Jurkat, Clone E6-1 (cell line): ENCODE measurements around the gene WDR55. TPM values are rescaled to one million over a fixed set of nuclear protein-coding genes. Genes with fewer than 3 reads are reported as not detected.
"Not testable (repeated sequence)": the region's sequence is repeated elsewhere in the genome, so short reads cannot be mapped to it uniquely, and the experiment has no call there.

Source experiments
- DNase-seq: peaks from one replicate; pipeline ENCODE4 v3.0.0-alpha.2; 2011; ENCODE audit warnings: low read depth, low spot score
- H3K4me3 ChIP-seq: 2 replicates; pipeline ENCODE4 v1.5.1; 2011; ENCODE audit warnings: mild to moderate bottlenecking, low read length, control low read depth, moderate library complexity
- polyA plus RNA-seq: library from polyadenylated mRNA; unstranded; fragments of >200 nt; gene quantifications from one replicate; pipeline ENCODE4 v1.2.1, GENCODE V29; 2012; ENCODE audit warnings: missing spikeins; ENCODE audit not compliant: insufficient read length, insufficient read depth

Gene WDR55
- polyA plus RNA-seq: 18.9 TPM

GRCh38 chr5:140664359-140665119, at the start of gene WDR55:
TSS of gene WDR55 (plus strand) at chr5:140664904. CDS start at chr5:140664913, 9 bp downstream.
- peak within 1 kb of the TSS; percentile 77 for H3K4me3 ChIP-seq
- peak; percentile 83 for DNase-seq

GRCh38 chr5:140622301-140622700, 42.4 kb upstream of the WDR55 start:
- H3K4me3 ChIP-seq: no peak overlapping the region
- no peak for DNase-seq

GRCh38 chr5:140623061-140623460, 41.6 kb upstream of the WDR55 start:
- H3K4me3 ChIP-seq: not testable (repeated sequence)

GRCh38 chr5:140624886-140625285, 39.8 kb upstream of the WDR55 start:
- not testable (repeated sequence) for H3K4me3 ChIP-seq, DNase-seq

More at GRCh38 chr5:140623061-140623460, 41.6 kb upstream of the WDR55 start:
- DNase-seq: not testable (repeated sequence)

- no peak for DNase-seq
Measured at GRCh38 chr5:140627972-140628371, 36.7 kb upstream of the WDR55 start.

GRCh38 chr5:140628711-140629110, 36.0 kb upstream of the WDR55 start:
- no peak overlapping the region for H3K4me3 ChIP-seq
- DNase-seq: no peak

More at GRCh38 chr5:140627972-140628371, 36.7 kb upstream of the WDR55 start:
- H3K4me3 ChIP-seq: no peak overlapping the region

GRCh38 chr5:140630292-140631035, 34.2 kb upstream of the WDR55 start:
- no peak overlapping the region for H3K4me3 ChIP-seq
- DNase-seq: no peak

GRCh38 chr5:140631036-140631417, 33.7 kb upstream of the WDR55 start:
- H3K4me3 ChIP-seq: no peak overlapping the region
- no peak for DNase-seq

GRCh38 chr5:140631831-140632365, 32.8 kb upstream of the WDR55 start:
- DNase-seq: no peak
- no peak overlapping the region for H3K4me3 ChIP-seq

GRCh38 chr5:140632366-140633020, 32.2 kb upstream of the WDR55 start:
- no peak overlapping the region for H3K4me3 ChIP-seq
- no peak for DNase-seq

- no peak within 1 kb of the TSS for H3K4me3 ChIP-seq
- DNase-seq: no peak
Measured at GRCh38 chr5:140633021-140633471, 31.7 kb upstream of the WDR55 start, which contains the start of gene CD14. TSS of gene CD14 (minus strand) at chr5:140633175. CDS start at chr5:140633071, 104 bp downstream.

GRCh38 chr5:140633501-140633900, 31.2 kb upstream of the WDR55 start:
- DNase-seq: no peak
- no peak overlapping the region for H3K4me3 ChIP-seq

- no peak for DNase-seq
- no peak overlapping the region for H3K4me3 ChIP-seq
Measured at GRCh38 chr5:140634103-140634502, 30.6 kb upstream of the WDR55 start.

- no peak overlapping the region for H3K4me3 ChIP-seq
- DNase-seq: no peak
Measured at GRCh38 chr5:140635291-140636257, 29.1 kb upstream of the WDR55 start.

GRCh38 chr5:140637371-140638100, 27.2 kb upstream of the WDR55 start:
- DNase-seq: no peak
- no peak overlapping the region for H3K4me3 ChIP-seq

GRCh38 chr5:140638898-140639147, 25.9 kb upstream of the WDR55 start:
- peak overlapping the region; percentile 88 for H3K4me3 ChIP-seq
- not testable (repeated sequence) for DNase-seq

- DNase-seq: peak; percentile 86
- peak within 1 kb of the TSS; percentile 88 for H3K4me3 ChIP-seq
Measured at GRCh38 chr5:140639148-140639981, 25.3 kb upstream of the WDR55 start, which contains the start of gene TMCO6. TSS of gene TMCO6 (plus strand) at chr5:140639451. CDS start at chr5:140639528, 77 bp downstream.
